T47D (cell line): ENCODE measurements around the gene PELI2.

Source experiments
- DNase-seq, 2 experiments: peaks; one replicate each; pipeline versions ENCODE4 v3.0.0 to v3.0.0-alpha.2; 2011 to 2012; ENCODE audit warnings: low read depth in 1 of 2, low spot score in 1 of 2
- JUND ChIP-seq: IDR thresholded peaks from 2 replicates; pipeline ENCODE4 v1.6.1; 2012; ENCODE audit warnings: low read depth
- in situ Hi-C: cut with HindIII; loops from 2 replicates; pipeline ENCODE4 v1.10.0; 2016; ENCODE audit warnings: low sequenced_read_pairs, low pct_unique_long_range_greater_than_20kb

PELI2 gene

GRCh38 chr14:56331592-56332216 lies 213.5 kb downstream of the PELI2 start:
- in situ Hi-C loops = no loop called here
- DNase-seq = no peak

DNA sequence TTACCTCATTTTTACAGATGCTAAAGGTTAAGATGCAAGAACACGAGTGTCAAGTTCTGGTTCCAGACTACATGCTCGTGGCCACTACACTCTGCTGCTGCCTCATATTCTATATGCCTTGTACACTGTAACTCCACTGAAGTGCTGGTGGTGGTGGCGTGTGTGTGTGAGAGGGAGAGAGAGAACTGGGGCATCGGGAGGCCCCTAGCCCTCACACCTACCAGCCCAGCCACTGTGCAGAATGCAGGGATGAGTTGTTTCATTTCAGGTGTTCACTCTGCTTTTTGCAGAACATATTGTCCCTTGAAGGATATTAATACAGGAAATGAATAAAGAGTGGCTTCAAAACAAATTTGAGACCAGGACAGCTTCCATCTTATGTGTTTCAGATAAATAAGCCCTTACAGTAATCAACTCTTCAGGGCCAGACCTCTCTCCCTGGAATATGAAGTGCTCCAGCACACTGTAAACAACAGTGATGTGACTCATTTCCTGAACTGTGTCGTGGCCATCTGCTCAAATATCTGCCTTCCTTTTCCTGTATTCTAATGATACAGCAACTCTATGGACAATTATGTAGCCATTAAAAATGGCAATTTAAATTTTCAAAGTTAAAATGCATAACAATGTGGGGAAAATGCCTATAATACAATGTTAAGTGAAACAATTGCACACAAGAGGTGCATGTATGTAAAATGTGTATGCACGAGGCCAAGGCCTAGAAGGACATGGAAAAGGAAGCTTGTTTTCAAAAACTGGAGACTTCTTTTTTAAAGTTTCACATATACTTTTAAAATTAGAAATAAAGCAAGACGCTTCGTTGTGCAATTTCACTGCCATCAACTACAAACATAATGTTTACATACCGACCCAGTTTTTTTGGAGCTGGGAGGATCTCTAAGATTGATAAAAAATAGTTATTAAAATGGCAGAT lies 215.4 kb downstream of the PELI2 start:
- no peak for TF ChIP-seq JUND
- no peak for DNase-seq
- in situ Hi-C loops = no loop called here

More at GRCh38 chr14:56331592-56332216, 213.5 kb downstream of the PELI2 start:
- TF ChIP-seq JUND = no peak

DNA sequence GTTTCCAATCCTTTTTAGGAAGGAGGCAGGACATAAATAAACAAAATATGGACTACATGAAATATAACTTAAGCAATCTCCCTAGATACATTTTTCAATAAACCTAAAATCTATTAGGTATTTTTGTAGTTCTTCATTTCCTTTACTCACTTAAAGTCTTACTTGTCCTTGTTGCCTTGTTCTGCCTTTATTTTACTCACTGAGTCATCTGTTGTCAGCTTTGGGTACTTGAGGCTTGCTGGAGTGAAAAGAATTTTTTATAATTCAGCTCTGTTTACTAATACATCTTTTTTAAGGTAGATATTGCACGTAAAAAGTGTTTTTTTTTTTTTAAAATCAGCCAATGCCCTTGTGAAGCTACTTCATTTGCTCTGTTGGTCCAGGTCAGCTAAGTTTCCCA lies 216.2 kb downstream of the PELI2 start:
- in situ Hi-C loops = no loop called here

DNA sequence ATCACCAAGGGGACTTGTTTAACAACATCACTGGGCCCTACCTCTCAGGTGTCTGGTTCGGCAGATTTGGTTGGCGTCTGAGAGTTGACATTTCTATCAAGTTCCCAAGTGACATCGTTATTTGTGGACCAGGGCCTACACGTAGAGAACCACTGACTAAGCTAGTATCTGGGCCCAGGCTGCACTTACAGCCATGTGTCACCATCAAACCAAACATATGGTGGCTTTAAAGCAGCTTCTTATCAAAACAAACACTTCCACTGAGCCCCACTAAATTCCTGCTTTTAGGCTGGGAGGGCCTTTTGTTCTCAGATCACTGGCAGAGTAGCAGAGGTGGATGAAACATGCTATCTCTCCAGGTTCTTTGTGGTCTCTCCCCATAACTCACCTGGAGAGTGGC lies 220.5 kb downstream of the PELI2 start:
- DNase-seq = no peak
- TF ChIP-seq JUND = no peak
- in situ Hi-C loops = no loop called here

More for the DNA sequence above, 216.2 kb downstream of the PELI2 start:
- TF ChIP-seq JUND = no peak
- no peak for DNase-seq

GRCh38 chr14:56339855-56340701 lies 221.9 kb downstream of the PELI2 start:
- peak; percentile 40 to 66 for DNase-seq
- in situ Hi-C loops = no loop called here
- TF ChIP-seq JUND = no peak

- no peak for TF ChIP-seq JUND
- in situ Hi-C loops = no loop called here
- no peak for DNase-seq
Measured at GRCh38 chr14:56340932-56341331, 222.7 kb downstream of the PELI2 start.

- TF ChIP-seq JUND = no peak
- no peak for DNase-seq
- in situ Hi-C loops = no loop called here
Measured at GRCh38 chr14:56341766-56342493, 223.7 kb downstream of the PELI2 start.

GRCh38 chr14:56342494-56342942 lies 224.3 kb downstream of the PELI2 start:
- in situ Hi-C loops = no loop called here
- DNase-seq = no peak
- no peak for TF ChIP-seq JUND

- in situ Hi-C loops = no loop called here
- no peak for TF ChIP-seq JUND
- DNase-seq = no peak
Measured at GRCh38 chr14:56349960-56350359, 231.7 kb downstream of the PELI2 start.
